Renal cortex interstitium (tissue), 11 donors: ENCODE measurements around the gene CAMKMT. TPM values are rescaled to one million over a fixed set of nuclear protein-coding genes. Genes with fewer than 3 reads are reported as not detected.

Experiments used
- DNase-seq, 11 donors: peaks; one replicate each; pipeline ENCODE4 v3.0.0-alpha.2; 2013; ENCODE audit warnings: low read depth in 9 of 11, low spot score in 4 of 11; ENCODE audit errors: extremely low read depth in 1 of 11
- polyA plus RNA-seq, 3 donors: library from polyadenylated mRNA; unstranded; fragments of 120-200 nt; gene quantifications; one replicate each; pipeline ENCODE4 v1.2.1, GENCODE V29; 2013; ENCODE audit not compliant: insufficient read length in 3 of 3

CAMKMT gene
- polyA plus RNA-seq, 3 donors: 13.2 to 14.8 (median 14.5) TPM

- no peak for DNase-seq
These were observed 169.5 kb downstream of the CAMKMT start for GRCh38 chr2:44531289-44531688.

GRCh38 chr2:44532031-44532430 is 170.3 kb downstream of the CAMKMT start:
- DNase-seq: no peak

GRCh38 chr2:44533508-44533907 is 171.8 kb downstream of the CAMKMT start:
- no peak for DNase-seq

- no peak for DNase-seq
These were observed 173.6 kb downstream of the CAMKMT start for GRCh38 chr2:44535376-44535775.

- DNase-seq: no peak
These were observed 175.5 kb downstream of the CAMKMT start for GRCh38 chr2:44537264-44537663.

GRCh38 chr2:44542520-44542919 is 180.8 kb downstream of the CAMKMT start:
- DNase-seq: no peak

- DNase-seq: no peak
These were observed 182.3 kb downstream of the CAMKMT start for GRCh38 chr2:44543773-44544725.

GRCh38 chr2:44545005-44545404 is 183.3 kb downstream of the CAMKMT start:
- DNase-seq: no peak

- DNase-seq: no peak
These were observed 184.8 kb downstream of the CAMKMT start for GRCh38 chr2:44546459-44547127.

- DNase-seq: no peak
These were observed 186.0 kb downstream of the CAMKMT start for GRCh38 chr2:44547718-44548117.

- no peak for DNase-seq
These were observed 186.7 kb downstream of the CAMKMT start for GRCh38 chr2:44548221-44549098.

- DNase-seq: no peak
These were observed 187.3 kb downstream of the CAMKMT start for GRCh38 chr2:44549099-44549471.

- no peak for DNase-seq
These were observed 188.1 kb downstream of the CAMKMT start for GRCh38 chr2:44549856-44550255.

GRCh38 chr2:44550561-44550960 is 188.8 kb downstream of the CAMKMT start:
- DNase-seq: no peak

- DNase-seq: no peak
These were observed 189.8 kb downstream of the CAMKMT start for GRCh38 chr2:44551497-44551896.

- no peak for DNase-seq
These were observed 191.7 kb downstream of the CAMKMT start for GRCh38 chr2:44553456-44553855.

- DNase-seq: no peak
These were observed 194.0 kb downstream of the CAMKMT start for GRCh38 chr2:44555700-44556099.

GRCh38 chr2:44559108-44559507 is 197.4 kb downstream of the CAMKMT start:
- DNase-seq: no peak

GRCh38 chr2:44560352-44560751 is 198.6 kb downstream of the CAMKMT start:
- no peak for DNase-seq
